ENCODE data around the gene ITGAL.

DNA sequence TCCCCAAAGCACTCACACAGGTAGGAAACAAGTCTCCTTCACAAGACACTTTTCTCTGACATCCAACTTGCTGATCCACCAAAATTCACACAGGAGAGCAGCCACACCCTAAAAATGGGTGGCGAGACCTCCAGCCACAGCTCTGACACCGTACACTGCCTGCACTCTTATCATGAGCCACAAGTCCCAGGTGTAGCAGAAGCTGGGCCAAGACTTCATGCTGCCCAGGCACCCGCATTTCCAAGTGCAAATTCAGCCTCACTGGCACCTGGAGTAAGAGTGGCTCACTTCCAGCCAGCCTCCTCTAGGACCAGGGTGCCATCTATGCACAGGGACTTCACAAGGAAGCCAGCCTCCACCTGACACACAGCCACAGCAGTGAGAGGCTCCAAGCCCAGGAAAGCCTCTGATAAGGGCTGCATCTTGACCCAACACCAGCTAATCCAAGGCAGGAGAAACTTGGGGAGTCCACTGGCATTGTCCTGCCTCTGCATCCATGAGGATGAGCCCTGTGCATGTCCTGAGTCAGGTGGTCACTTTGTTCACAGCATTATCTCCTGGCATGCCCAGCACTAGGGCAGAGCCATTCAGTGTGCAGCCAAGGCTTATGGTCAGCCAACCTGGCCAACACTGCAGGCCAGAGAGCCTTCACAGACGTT, 56.4 kb downstream of the ITGAL start:
- no peak for TF ChIP-seq POLR2AphosphoS5 (IDR thresholded peaks at IDR 0.05; ENCODE audit: low read depth, low read length)
- no peak for TF ChIP-seq NRF1 (IDR thresholded peaks at IDR 0.05; ENCODE audit: low read depth, low read length)
